CD4-positive, alpha-beta memory T cell (primary cell): ENCODE data around the gene DZIP1. TPM values are rescaled to one million over a fixed set of nuclear protein-coding genes. Genes with fewer than 3 reads are reported as not detected.
A peak's percentile ranks its signal among the peaks of the same experiment; 100 is the strongest.

Experiments
- CTCF ChIA-PET: fragments of 350-600 bp; sonication (Branson Sonifier 250); formaldehyde crosslinking; loops from one replicate; lab custom pipeline; 2021; ENCODE audit warnings: inconsistent platforms; ENCODE audit not compliant: partially characterized antibody; lab: Charles Lee
- POLR2A ChIA-PET: fragments of 350-600 bp; sonication (Branson Sonifier 250); formaldehyde crosslinking; loops from one replicate; lab custom pipeline; 2021; ENCODE audit not compliant: partially characterized antibody; lab: Charles Lee
- DNase-seq, 5 donors: peaks; one replicate each; pipeline versions ENCODE4 v3.0.0 to v3.0.0-alpha.2; 2020 to 2022; ENCODE audit warnings: mixed read lengths in 1 of 5
- H3K27ac ChIP-seq: one replicate; pipeline ENCODE4 v1.7.0; 2013; ENCODE audit warnings: low read depth, low read length
- H3K27me3 ChIP-seq: 2 replicates; pipeline ENCODE4 v1.7.0; 2013; ENCODE audit warnings: mild to moderate bottlenecking, low read length, moderate library complexity; ENCODE audit not compliant: insufficient read depth
- H3K36me3 ChIP-seq: 2 replicates; pipeline ENCODE4 v1.7.0; 2013; ENCODE audit warnings: mild to moderate bottlenecking, low read length, moderate library complexity; ENCODE audit not compliant: insufficient read depth
- H3K4me1 ChIP-seq: 2 replicates; pipeline ENCODE4 v1.7.0; 2013; ENCODE audit warnings: mild to moderate bottlenecking, low read length, moderate library complexity; ENCODE audit not compliant: insufficient read depth
- H3K4me3 ChIP-seq, 2 donors: one replicate each; pipeline ENCODE4 v1.7.0; 2013; ENCODE audit warnings: low read length in 2 of 2, mild to moderate bottlenecking in 1 of 2
- H3K9me3 ChIP-seq, 2 donors: one replicate each; pipeline ENCODE4 v1.7.0; 2013; ENCODE audit warnings: low read length in 2 of 2, control low read depth in 1 of 2; ENCODE audit not compliant: control insufficient read depth in 1 of 2
- H3K27ac Mint-ChIP-seq, 7 donors: one replicate each; pipeline ENCODE4 v1.8.0; 2020 to 2021; ENCODE audit warnings: mixed read lengths in 7 of 7, mild to moderate bottlenecking in 6 of 7, inconsistent platforms in 3 of 7, moderate library complexity in 3 of 7
- H3K27me3 Mint-ChIP-seq, 2 donors: one replicate each; pipeline ENCODE4 v1.8.0; 2020 to 2021; ENCODE audit warnings: mixed read lengths in 2 of 2
- H3K36me3 Mint-ChIP-seq, 2 donors: one replicate each; pipeline ENCODE4 v1.8.0; 2020 to 2021; ENCODE audit warnings: mixed read lengths in 2 of 2, inconsistent platforms in 1 of 2, mild to moderate bottlenecking in 1 of 2
- H3K4me1 Mint-ChIP-seq, 4 donors: one replicate each; pipeline ENCODE4 v1.8.0; 2020 to 2021; ENCODE audit warnings: mixed read lengths in 4 of 4, mild to moderate bottlenecking in 1 of 4
- H3K4me3 Mint-ChIP-seq, 8 donors: one replicate each; pipeline ENCODE4 v1.8.0; 2020 to 2021; ENCODE audit warnings: mixed read lengths in 8 of 8, mild to moderate bottlenecking in 7 of 8, moderate library complexity in 6 of 8, inconsistent platforms in 3 of 8
- H3K9me3 Mint-ChIP-seq, 8 donors: one replicate each; pipeline ENCODE4 v1.8.0; 2020 to 2021; ENCODE audit warnings: mixed read lengths in 8 of 8, mild to moderate bottlenecking in 5 of 8, inconsistent platforms in 3 of 8, moderate library complexity in 1 of 8
- intact Hi-C: fragments of 100-400 bp; cut with micrococcal nuclease; formaldehyde crosslinking; loops from one replicate; pipeline ENCODE4 v1.15.1; 2023
- polyA plus RNA-seq, 2 donors: library from polyadenylated mRNA; unstranded; fragments of 300-500 nt; fragmentation: Illumina TruSeq; gene quantifications; one replicate each; pipeline ENCODE4 v1.2.3, GENCODE V29; 2021
- total RNA-seq, 2 experiments: library from RNA; stranded (reverse); gene quantifications; one replicate each; pipeline ENCODE4 v1.2.3, GENCODE V29; 2021

DZIP1 gene
- total and polyA plus RNA-seq, 4 experiments from 2014 or later: not detected

- intact Hi-C loops: no loop called here
- H3K36me3 ChIP-seq: no peaks in the 10 kb centered on the region
- H3K4me3 ChIP-seq: no peak overlapping the region
- peaks cover 8% of the 10 kb centered on the region for H3K27me3 ChIP-seq
- peak overlapping the region in 3 of 8 donors; percentile 55 to 71 (median 60) for H3K4me3 Mint-ChIP-seq
- no peaks in the 10 kb centered on the region for H3K36me3 Mint-ChIP-seq
- H3K9me3 ChIP-seq: no peaks in the 10 kb centered on the region
- H3K4me1 Mint-ChIP-seq: peaks cover 2 to 12% (median 10%) of the 10 kb centered on the region in 4 donors
- DNase-seq: no peak
- no peak overlapping the region for H3K27ac Mint-ChIP-seq
- H3K4me1 ChIP-seq: peaks cover 9% of the 10 kb centered on the region
- H3K27ac ChIP-seq: no peak overlapping the region
- peaks cover 35 to 36% of the 10 kb centered on the region in 2 donors for H3K27me3 Mint-ChIP-seq
- no peaks in the 10 kb centered on the region for H3K9me3 Mint-ChIP-seq
- CTCF ChIA-PET: interaction anchor here (0.9 kb wide), 1 partner anchor 19 kb away, joined by 4 read pairs; no protein-coding TSS in a partner anchor
- POLR2A ChIA-PET: no interaction called here
These were observed 439 bp downstream of the DZIP1 start for GRCh38 chr13:95643936-95644598.

GRCh38 chr13:95643571-95643935, 953 bp downstream of the DZIP1 start:
- CTCF ChIA-PET: no interaction called here
- no peaks in the 10 kb centered on the region for H3K9me3 ChIP-seq
- H3K27me3 ChIP-seq: peaks cover 8% of the 10 kb centered on the region
- peaks cover 9% of the 10 kb centered on the region for H3K4me1 ChIP-seq
- no peaks in the 10 kb centered on the region for H3K36me3 ChIP-seq
- H3K27ac Mint-ChIP-seq: no peak overlapping the region
- intact Hi-C loops: no loop called here
- no peaks in the 10 kb centered on the region for H3K36me3 Mint-ChIP-seq
- no peak for DNase-seq
- peak overlapping the region in 5 of 8 donors; percentile 45 to 72 (median 60) for H3K4me3 Mint-ChIP-seq
- H3K4me3 ChIP-seq: no peak overlapping the region
- H3K27ac ChIP-seq: no peak overlapping the region
- peaks cover 2 to 12% (median 10%) of the 10 kb centered on the region in 4 donors for H3K4me1 Mint-ChIP-seq
- H3K27me3 Mint-ChIP-seq: peaks cover 38 to 41% of the 10 kb centered on the region in 2 donors
- POLR2A ChIA-PET: no interaction called here
- H3K9me3 Mint-ChIP-seq: no peaks in the 10 kb centered on the region

GRCh38 chr13:95642999-95643398, 1.5 kb downstream of the DZIP1 start:
- Mint-ChIP-seq H3K36me3 (no peaks in the 10 kb centered on the region), H3K27me3 (peaks cover 38 to 41% of the 10 kb centered on the region in 2 donors), H3K9me3 (no peaks in the 10 kb centered on the region), H3K4me3 (peak overlapping the region in 1 of 8 donors; percentile 56), H3K27ac (no peak overlapping the region), H3K4me1 (peaks cover 2 to 12% (median 10%) of the 10 kb centered on the region in 4 donors)
- Histone ChIP-seq H3K9me3 (no peaks in the 10 kb centered on the region), H3K4me1 (peaks cover 9% of the 10 kb centered on the region), H3K36me3 (no peaks in the 10 kb centered on the region), H3K4me3 (no peak overlapping the region), H3K27me3 (peaks cover 8% of the 10 kb centered on the region), H3K27ac (no peak overlapping the region)
- ChIA-PET POLR2A (no interaction called here), CTCF (no interaction called here)
- intact Hi-C loops: no loop called here
- no peak for DNase-seq

- ChIA-PET CTCF (no interaction called here), POLR2A (no interaction called here)
- intact Hi-C loops: no loop called here
- no peak overlapping the region for H3K4me3 Mint-ChIP-seq
- no peak for DNase-seq
- H3K4me3 ChIP-seq: no peak overlapping the region
- H3K36me3 ChIP-seq: no peaks in the 10 kb centered on the region
- H3K27me3 ChIP-seq: peaks cover 8% of the 10 kb centered on the region
- H3K27ac ChIP-seq: no peak overlapping the region
- H3K27me3 Mint-ChIP-seq: peaks cover 34 to 38% of the 10 kb centered on the region in 2 donors
- H3K9me3 Mint-ChIP-seq: no peaks in the 10 kb centered on the region
- H3K4me1 ChIP-seq: peaks cover 9% of the 10 kb centered on the region
- peaks cover 2 to 12% (median 10%) of the 10 kb centered on the region in 4 donors for H3K4me1 Mint-ChIP-seq
- H3K36me3 Mint-ChIP-seq: no peaks in the 10 kb centered on the region
- H3K9me3 ChIP-seq: no peaks in the 10 kb centered on the region
- H3K27ac Mint-ChIP-seq: no peak overlapping the region
These were observed 2.4 kb downstream of the DZIP1 start for GRCh38 chr13:95642028-95642621.

GRCh38 chr13:95641291-95642027, 3.0 kb downstream of the DZIP1 start:
- peaks cover 8% of the 10 kb centered on the region for H3K27me3 ChIP-seq
- intact Hi-C loops: no loop called here
- no peaks in the 10 kb centered on the region for H3K36me3 Mint-ChIP-seq
- H3K27me3 Mint-ChIP-seq: peaks cover 32 to 36% of the 10 kb centered on the region in 2 donors
- no peak overlapping the region for H3K4me3 ChIP-seq
- H3K9me3 ChIP-seq: no peaks in the 10 kb centered on the region
- no peak overlapping the region for H3K27ac Mint-ChIP-seq
- ChIA-PET POLR2A (no interaction called here), CTCF (no interaction called here)
- H3K4me1 Mint-ChIP-seq: peaks cover 5 to 15% (median 11%) of the 10 kb centered on the region in 4 donors
- H3K4me3 Mint-ChIP-seq: no peak overlapping the region
- H3K9me3 Mint-ChIP-seq: no peaks in the 10 kb centered on the region
- no peak for DNase-seq
- no peak overlapping the region for H3K27ac ChIP-seq
- no peaks in the 10 kb centered on the region for H3K36me3 ChIP-seq
- H3K4me1 ChIP-seq: peaks cover 12% of the 10 kb centered on the region

- Histone ChIP-seq H3K27me3 (no peaks in the 10 kb centered on the region), H3K9me3 (no peaks in the 10 kb centered on the region), H3K36me3 (no peaks in the 10 kb centered on the region), H3K4me3 (no peak overlapping the region), H3K4me1 (peaks cover 4% of the 10 kb centered on the region), H3K27ac (no peak overlapping the region)
- H3K4me1 Mint-ChIP-seq: peaks cover 0 to 9% (median 2%) of the 10 kb centered on the region in 4 donors
- ChIA-PET POLR2A (no interaction called here), CTCF (interaction anchor here (0.6 to 0.7 kb wide), 2 partner anchors 13 to 639 kb away, joined by 3 to 4 read pairs; no protein-coding TSS in a partner anchor)
- intact Hi-C loops: no loop called here
- no peaks in the 10 kb centered on the region for H3K36me3 Mint-ChIP-seq
- peaks cover 23 to 33% of the 10 kb centered on the region in 2 donors for H3K27me3 Mint-ChIP-seq
- no peak overlapping the region for H3K4me3 Mint-ChIP-seq
- H3K27ac Mint-ChIP-seq: no peak overlapping the region
- no peaks in the 10 kb centered on the region for H3K9me3 Mint-ChIP-seq
- DNase-seq: no peak
These were observed 7.7 kb downstream of the DZIP1 start for GRCh38 chr13:95636853-95637252.

- no peak for DNase-seq
- Mint-ChIP-seq H3K9me3 (no peaks in the 10 kb centered on the region), H3K36me3 (no peaks in the 10 kb centered on the region), H3K4me1 (peaks cover 0 to 3% (median under 1%) of the 10 kb centered on the region in 4 donors), H3K27ac (no peak overlapping the region), H3K27me3 (peaks cover 13 to 17% of the 10 kb centered on the region in 2 donors), H3K4me3 (no peak overlapping the region)
- H3K27ac ChIP-seq: no peak overlapping the region
- H3K4me1 ChIP-seq: no peaks in the 10 kb centered on the region
- H3K4me3 ChIP-seq: no peak overlapping the region
- ChIA-PET CTCF (no interaction called here), POLR2A (no interaction called here)
- intact Hi-C loops: no loop called here
- H3K27me3 ChIP-seq: no peaks in the 10 kb centered on the region
- H3K36me3 ChIP-seq: no peaks in the 10 kb centered on the region
- H3K9me3 ChIP-seq: no peaks in the 10 kb centered on the region
These were observed 13.9 kb downstream of the DZIP1 start for GRCh38 chr13:95630593-95630992.
